ENCODE results near the gene HOPX.
"Not testable (repeated sequence)": the region's sequence is repeated elsewhere in the genome, so short reads cannot be mapped to it uniquely, and the experiment has no call there.

Gene HOPX

DNA sequence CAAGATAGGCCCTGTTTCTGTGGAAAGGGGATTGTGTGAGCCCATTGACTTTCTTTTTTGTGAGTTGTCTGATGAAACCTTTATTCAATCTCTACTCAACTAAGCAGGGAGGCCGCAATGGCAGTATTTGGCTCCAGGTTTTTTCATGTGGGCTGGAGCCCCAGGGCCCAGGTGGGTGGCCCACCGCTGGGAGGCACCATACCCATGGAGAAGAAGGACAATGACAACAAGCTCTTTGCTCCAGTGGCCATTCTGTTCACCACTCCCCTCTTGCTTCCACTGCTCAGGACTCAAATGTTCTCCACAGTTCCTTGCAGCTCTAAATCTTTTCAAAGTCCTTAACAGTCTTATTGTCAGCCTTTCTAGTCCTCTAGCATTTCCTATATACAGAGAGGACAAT lies 54.1 kb downstream of the HOPX start:
- no peak for DNase-seq (ENCODE audit: low read depth in 2 of 2)

DNA sequence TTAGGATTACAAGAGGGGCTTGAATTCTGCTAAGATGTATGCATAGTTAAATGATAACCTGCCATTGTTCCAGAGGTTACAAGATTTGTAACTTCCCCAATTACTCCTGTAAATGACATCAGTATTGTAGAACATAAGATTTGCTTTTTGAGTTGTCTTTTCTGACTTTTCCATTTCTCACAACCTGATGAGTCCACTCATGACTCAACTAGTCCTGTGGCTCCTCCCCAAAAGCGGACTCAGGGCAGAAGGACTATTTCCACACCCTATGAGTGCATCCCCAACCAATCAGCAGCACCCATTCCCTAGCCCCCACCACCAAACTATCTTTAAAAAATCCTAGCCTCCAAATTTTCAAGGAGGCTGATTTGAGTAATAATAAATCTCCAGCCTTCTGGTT lies 54.7 kb downstream of the HOPX start:
- DNase-seq (ENCODE audit: low read depth in 2 of 2), result no peak

DNA sequence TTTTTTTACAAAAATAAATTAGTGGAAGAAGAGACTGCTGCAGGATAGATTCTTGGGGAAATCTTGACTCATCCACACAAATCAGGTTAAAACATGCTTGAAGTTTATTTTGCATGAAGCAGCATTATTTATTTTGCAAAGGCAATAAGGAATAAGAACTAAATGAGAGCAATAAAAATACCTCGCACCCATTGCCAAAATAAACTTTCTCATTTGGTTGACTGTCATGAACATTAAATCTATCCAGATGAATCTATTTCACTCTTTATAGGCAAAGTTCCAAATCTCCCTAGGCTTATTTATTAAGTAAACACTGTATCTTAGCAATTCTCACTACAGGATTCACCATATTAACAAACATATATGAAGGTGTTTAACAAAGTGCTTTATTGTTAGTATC lies 58.9 kb downstream of the HOPX start:
- DNase-seq (ENCODE audit: low read depth in 2 of 2), result no peak

DNA sequence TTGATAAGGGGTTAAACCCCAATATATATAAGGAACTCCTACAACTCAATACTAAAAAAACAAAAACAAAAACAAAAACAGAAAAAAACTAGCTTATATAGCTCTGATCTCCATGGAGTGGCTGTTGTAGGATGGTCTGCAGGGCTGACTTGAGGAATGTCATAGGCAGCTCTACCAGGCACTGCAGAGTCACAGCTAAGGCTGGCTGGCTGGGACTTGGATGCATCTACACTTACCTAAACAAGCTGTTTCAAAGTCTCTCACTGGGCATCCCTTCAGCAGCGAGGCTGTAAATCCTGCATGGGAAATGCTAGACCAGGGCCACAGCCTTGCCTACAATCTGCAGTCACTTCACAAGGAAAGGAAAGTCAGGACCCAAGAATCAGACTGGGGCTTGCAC lies 61.3 kb downstream of the HOPX start:
- no peak for DNase-seq (ENCODE audit: low read depth in 2 of 2)

DNA sequence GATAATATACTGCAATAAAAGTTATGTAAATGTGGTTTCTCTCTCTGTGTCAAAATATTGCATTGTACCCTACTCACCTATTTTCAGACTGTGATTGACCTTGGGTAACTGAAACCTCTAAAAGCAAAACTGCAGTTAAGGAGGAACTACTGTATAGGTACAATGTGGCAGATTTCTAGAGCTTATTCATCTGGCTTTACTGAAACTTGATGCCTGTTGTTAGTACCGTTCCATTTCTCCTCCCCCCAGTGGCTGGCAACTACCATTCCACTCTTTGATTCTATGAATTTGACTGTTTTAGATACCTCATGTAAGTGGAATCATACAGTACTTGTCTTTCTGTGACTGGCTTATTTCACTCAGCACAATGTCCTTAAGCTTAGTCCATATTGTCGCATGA lies 61.9 kb downstream of the HOPX start:
- no peak for DNase-seq (ENCODE audit: low read depth in 2 of 2)

DNA sequence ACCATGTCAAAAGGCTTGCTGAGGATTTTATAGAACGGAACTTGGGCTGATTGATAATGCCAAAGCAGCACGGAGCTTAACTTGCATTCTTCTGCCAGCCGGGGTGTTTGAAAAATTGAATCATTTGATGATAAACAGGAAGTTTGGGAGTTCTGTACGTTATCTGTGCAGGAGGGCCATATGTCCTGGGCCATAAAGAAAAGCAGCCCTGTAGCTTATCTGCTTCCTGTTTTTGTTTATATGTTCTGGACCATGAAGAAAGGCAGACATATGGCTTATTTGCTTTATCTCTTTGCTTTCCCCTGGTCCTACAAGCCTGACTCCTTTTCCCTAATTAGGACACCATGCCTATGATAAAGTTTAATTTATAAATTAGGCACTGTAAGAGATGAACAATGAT lies 62.4 kb downstream of the HOPX start:
- DNase-seq (ENCODE audit: low read depth in 2 of 2), result no peak

DNA sequence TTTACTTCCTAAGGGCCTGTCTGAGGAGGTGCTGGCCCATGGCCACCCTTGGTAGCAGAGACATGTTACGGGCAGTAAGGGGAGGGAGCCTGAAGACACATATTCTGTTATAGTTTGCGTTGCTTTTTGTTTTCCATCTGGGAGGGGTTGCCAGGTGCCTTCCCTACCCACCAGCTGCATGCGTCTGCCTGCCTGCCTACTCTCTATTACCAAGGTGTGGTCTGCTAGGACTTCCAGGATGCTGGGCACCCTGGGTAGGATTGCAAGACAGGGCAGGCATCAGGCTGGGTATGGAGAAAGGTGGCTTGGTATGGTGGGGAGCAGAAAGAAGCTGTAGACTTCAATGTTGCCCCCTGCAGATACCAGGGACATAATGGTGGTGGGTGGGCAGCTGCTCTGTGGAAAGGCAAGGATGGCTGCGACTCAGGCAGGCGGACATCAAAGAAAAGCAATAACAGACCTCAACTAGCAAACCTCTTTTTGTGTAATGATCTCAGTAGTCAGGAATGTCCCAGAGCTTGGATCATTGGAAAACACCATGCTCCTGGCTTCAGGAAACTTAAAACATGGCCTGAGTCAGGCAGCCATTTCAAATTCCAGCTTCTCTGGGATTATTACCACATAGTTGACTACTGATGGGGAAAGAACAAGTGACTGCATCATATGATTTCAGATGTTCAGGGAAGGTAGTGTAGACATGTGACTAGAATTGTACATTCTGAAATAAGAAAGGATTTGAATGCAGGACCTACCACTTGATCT lies 67.8 kb downstream of the HOPX start:
- no peak for DNase-seq (ENCODE audit: low read depth in 2 of 2)

DNA sequence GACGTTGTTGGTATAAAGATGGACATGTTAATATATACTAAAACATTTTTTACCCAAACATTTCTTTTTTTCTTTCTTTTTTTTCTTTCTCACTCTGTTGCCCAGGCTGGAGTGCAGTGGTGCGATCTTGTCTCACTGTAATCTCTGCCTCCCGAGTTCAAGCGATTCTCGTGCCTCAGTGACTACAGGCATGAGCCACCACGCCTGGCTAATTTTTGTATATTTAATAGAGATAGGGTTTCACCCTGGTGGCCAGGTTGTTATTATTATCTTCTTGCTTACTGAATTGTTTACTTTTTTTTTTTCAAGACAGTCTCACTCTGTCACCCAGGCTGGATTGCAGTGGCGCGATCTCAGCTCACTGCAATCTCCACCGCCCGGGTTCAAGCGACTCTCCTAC lies 68.8 kb downstream of the HOPX start:
- DNase-seq (ENCODE audit: low read depth in 2 of 2), result no peak

DNA sequence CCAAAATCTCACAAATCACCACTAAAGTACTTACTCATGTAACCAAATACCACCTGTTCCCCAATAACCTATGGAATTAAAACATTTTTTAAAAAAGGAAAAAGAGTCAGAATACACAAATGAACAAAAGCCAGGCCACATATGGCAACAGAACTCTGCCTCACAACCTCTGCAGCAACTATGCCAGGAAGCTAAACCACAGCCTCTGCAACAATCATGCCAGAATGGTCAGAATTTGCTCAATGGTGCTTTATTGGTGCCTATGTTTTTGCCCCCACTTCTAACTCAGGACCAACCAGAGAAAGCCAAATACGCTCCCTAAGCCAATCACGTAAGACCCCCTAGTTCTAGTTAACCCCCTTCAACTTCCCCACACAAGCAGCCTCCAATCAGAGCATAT lies 69.6 kb downstream of the HOPX start:
- DNase-seq (ENCODE audit: low read depth in 2 of 2), result no peak

DNA sequence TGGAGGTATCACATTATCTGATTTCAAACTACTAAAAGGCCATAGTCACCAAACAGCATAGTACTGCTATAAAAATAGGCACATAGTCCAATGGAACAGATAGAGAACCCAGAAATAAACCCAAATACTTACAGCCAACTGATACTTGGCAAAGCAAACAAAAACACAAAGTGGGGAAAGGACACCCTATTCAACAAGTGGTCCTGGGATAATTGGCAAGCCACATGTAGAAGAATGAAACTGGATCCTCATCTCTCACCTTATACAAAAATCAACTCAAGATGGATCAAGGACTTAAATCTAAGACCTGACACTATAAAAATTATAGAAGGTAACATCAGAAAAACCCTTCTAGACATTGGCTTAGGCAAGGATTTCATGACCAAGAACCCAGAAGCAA lies 70.9 kb downstream of the HOPX start:
- DNase-seq (ENCODE audit: low read depth in 2 of 2), result not testable (repeated sequence)

DNA sequence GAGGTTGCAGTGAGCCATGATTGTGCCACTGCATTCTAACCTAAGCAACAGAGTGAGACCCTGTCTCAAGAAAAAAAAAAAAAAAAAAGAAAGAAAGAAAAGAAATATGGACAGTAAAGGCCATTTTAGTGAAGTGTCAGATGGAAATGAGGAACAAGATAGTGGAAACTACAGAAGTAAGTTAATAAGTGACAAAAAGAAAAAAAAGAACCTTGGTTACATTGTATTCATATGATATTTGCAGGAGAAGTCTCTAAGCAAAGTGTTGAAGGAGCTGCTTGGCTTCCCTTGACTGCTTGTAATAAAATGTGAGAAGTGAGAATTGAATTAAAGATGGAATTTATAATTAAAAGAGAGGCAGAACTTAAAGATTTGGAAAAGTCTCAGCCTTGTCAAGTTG lies 73.2 kb downstream of the HOPX start:
- DNase-seq (ENCODE audit: low read depth in 2 of 2), result no peak

DNA sequence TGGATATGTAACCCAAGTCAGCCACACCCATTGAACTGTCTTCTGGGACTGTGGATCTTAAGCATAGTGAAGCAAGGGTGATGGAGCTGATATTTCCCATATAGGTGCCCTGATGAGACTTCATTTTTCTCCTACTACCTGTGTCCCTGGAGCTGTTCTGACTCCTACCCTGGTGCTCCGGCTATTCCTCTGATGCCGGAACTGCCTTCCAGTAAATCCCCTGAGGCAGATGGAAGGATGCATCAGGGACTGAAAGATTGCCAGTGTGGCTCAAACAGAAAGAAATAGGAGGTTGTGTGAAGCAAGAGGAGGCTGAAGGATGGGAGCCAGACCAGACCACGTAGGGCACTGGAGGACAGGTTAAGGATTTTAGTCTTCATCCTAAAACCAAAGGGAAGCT lies 74.7 kb downstream of the HOPX start:
- no peak for DNase-seq (ENCODE audit: low read depth in 2 of 2)

DNA sequence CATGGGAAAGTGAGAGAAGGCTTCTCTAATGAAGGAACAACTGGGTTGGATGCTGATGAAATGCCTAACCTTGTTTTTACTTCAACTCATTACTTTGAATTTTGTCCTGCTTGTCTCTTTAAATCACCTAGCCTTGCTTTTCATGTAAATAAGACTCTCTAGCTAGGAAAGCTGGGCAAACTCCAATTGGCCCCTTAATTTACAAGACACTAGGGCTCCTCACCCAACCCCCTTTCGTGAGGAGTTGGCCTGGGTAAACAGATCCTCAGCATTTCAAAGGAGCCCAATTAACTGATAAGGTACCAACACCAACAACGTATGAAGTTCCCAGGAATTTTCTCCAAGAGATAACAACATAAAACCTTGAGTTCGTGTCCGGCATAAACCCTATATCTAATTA lies 75.6 kb downstream of the HOPX start:
- DNase-seq (ENCODE audit: low read depth in 2 of 2), result not testable (repeated sequence)

DNA sequence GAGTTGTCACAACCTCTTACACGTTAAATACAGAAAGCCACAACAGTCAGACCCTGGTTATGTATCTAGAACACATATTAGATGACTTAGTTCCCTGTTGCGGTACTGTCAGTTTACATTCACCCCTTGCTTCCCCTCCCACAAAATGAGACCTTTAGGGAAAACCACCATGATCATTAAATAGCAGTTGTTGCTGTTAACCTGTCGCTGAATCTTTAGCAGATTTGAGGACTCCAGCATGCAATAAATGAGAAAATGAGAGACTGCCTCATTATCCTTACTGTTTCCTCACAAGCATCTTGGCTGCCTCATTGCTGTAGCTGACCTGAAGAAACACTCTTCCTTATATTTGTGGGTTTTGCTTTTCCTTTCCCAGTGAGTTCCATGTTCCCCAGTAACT lies 77.8 kb downstream of the HOPX start:
- no peak for DNase-seq (ENCODE audit: low read depth in 2 of 2)
